HG02970 (cell line): ENCODE measurements around the gene FBLN2.

Experiments
- ATAC-seq: cut with Tn5 transposase; IDR thresholded peaks from one replicate; pipeline ENCODE4 v1.9.1; 2021; ENCODE audit warnings: mild to moderate bottlenecking, moderate library complexity, moderate number of reproducible peaks; ENCODE audit not compliant: unreplicated experiment, low FRiP score

Gene FBLN2

DNA sequence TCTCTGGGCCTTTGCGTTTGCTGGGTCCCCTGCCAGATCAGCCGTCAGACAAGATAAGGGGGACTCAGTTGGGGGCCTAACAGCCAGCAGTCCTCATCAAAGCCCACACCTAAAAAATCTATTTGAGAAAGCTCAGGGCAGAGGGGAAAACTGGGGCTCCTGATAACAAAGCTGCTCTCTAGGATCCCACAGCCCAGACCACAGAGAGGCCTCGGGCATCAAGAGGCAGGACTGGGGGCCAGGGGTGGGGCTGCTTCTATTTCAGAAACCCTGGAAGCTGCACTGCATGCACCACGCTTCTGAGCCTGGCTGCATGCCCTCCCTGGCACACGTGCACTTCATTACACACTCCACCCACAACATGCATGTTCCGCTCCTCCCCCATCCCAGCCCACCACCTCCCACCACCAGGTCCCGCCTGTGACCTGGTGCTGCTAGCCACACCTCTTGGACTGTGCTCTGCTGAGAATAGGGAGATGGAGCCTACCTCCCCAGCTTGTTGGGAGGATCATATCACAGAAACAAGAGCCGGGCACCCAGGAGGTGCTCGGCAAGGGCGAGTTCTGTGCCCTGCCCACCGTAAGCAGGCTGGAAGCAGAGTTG lies 26.6 kb downstream of the FBLN2 start:
- no peak for ATAC-seq

DNA sequence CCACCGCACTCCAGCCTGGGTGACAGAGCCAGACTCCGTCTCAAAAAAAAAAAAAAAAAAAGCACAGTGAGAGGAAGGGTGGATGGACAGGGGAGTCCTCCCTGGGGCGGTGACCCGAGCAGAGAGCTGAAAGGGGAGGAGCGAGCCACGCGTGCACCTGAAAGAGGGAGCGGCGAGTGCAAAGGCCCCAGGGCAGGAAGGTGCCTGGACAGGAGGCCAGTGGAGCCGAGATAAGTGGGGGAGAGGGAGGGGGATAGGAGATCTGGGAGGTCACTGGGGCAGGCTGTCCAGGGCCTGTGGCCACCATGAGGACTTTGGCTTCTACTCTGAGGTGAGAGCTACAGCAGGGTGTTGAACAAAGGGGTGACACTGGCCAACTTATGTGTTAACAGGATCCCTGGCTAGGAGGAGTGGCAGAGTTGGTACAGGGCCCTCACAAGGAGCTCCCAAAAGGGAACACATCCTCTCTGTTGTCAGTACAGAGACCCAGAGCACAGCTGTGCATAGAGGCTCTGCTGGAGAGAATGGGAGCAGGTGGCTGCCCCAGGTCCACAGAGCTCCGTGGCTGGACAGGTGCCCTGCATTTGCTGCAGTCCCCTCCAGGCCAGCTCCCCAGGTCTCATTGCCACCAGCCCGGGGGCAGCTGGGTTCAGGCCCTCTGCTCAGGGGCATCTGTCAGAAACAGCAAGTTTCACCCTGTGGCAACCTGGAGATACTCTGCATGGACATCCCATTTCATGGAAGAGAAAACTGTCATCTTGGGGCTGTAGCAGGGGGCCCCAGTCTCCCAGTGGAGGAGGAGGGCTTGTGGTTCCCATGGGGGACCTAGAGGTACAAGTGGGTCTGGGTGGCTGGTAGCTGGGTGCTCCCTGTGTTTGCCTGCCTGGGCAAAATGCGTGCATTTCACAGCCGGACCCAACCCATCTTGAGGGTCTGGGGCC lies 28.5 kb downstream of the FBLN2 start:
- ATAC-seq, result no peak

DNA sequence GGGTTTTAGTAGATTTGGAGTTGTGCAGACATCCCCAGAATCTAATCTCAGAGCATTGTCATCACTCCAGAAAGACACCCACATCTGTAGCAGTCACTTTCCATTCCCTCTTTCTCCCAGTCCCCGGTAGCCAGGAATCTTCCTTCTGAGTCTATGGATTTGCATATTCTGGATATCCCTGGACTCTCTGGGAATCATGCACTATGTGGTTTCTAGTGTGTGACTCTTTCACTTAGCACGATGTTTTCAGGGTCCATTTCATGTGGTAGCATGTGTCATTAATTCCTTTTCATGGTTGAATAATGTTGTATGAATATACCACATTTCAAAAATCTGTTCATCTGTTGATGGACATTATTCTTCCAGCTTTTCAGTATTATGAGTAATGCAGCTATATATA lies 29.3 kb downstream of the FBLN2 start:
- no peak for ATAC-seq

DNA sequence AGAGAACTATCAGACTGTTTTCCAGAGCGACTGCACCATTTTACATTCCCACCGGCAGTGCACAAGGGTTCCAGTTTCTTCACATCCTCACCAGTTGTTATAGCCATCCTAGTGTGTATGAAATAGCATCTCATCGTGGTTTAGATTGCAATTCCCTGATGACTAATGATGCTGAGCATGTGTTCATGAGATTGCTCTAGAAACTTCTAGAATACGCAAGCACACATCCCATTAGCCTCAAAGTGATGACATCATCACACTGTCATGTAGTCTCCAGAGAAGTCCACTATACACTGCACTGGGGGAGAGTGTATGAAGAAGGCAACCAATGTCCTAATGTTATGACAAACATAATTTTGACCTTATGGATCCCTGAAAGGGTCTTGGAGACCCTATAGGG lies 30.1 kb downstream of the FBLN2 start:
- no peak for ATAC-seq

DNA sequence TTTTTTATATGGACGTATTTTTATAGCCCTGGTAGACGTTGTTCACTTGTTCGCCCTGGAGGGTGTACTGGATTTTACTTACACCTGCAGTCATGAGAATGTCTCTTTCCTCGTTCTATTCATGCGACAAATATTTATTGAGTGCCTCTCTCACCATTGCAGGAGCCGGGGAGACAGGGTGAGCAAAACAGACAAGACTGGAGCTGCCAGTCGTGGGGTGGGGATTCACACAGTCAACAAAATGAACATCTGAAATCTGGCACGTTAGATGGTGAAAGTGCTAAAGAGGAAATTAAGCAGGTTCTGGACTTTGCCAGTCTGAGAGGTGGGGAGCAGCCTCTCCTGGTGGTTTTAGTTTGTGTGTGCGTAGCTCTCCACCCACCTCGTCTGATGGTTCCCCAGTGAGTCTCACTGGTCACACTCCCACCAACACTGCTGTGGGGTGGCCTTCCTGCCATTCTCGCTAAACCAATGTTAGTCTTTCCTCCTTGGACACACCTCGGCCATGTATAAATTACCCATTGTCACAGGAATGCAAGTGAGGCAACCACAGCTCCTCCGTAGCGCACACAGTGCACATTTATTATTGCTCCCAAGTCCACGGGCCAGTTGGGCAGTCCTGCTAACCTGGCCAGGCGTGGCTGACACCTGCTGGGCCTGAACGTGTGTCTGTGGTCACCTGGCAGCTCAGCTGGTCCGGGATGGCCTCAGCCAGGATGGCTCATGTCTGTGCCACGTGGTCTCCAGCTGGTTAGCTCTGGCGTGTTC lies 31.5 kb downstream of the FBLN2 start:
- ATAC-seq, result no peak

DNA sequence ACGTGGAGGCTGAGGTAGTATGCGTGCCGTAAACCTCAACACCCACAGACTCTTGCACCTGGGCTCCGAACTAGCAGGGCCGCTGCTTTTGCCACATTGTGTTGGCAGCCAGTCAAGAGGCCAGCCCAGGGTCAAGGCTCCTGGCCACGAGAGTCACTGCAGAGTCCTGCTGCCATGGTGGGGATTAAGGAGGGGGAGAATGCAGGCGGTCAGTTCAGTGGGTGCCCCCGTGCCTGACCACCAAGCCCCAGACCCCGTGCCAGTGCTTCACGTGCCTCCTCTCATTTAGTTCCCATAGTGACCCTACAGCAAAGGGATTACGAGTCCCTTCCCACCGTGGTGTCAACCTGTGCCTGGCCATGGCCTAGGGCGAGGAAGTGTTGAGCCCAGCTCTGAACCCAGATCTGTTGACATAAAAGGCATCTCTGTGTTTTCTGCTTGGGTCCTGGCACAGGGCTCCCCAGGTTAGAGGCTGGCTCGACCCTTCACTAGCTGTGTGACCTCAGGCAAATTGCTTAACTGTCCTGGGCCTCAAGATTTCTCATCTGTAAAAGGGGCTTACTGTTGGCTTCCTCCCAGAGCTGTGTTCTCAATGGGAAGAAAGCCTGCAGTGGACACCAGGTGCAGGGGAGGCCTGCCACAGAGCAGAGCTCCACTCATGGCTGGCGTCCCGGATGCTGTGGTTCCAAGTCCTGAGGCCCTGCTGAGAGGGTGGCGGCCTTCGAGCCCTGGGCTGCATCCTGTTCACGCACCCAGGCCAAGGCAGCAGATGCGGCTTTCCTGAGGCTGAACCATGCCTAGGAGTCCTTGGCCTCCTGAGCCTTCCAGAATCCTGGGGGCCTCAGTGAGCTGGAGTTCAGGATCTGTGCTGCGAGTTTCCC lies 32.8 kb downstream of the FBLN2 start:
- no peak for ATAC-seq

DNA sequence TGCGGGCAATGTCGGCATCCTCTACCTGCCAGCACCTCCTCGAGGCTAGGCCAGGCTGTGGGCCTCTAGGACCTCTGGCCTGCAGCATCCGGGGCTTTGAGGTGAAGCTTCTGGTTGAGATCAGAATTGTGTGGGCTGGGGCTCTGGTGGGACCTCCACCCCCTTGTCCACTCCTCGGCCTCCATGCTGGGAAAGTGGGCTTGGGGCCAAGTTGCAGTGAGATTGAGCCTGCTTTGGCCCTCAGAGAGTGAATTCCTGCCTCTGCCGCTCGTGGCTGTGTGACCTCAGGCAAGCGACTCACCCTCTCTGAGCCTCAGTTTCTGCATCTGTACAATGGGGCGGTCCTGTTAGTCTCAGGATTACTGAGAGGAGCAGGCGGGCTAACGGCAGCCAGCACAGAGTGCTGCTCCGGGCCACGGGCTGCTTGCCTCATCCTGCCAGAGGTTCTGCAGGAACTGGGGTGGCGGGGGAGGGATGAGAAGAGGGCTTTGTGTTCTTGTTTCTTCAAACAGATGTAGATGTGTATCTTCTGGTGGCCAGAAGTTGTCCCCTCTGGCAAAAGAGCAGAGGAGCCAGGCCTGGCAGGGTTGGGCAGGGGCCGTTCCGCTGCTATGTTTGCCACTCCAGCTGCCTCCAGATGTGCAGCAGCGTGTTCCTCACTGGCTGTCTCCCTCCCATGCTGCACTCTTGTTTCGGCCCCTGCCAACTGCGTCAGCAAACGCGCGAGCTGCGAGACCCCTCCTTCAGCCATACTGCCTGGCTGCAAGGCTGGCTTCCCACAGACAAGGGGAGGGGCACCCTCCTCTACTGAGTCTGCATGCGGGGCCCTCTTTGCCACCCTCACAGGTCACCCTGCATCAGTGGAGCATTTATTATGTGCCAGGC lies 33.7 kb downstream of the FBLN2 start:
- ATAC-seq, result no peak

DNA sequence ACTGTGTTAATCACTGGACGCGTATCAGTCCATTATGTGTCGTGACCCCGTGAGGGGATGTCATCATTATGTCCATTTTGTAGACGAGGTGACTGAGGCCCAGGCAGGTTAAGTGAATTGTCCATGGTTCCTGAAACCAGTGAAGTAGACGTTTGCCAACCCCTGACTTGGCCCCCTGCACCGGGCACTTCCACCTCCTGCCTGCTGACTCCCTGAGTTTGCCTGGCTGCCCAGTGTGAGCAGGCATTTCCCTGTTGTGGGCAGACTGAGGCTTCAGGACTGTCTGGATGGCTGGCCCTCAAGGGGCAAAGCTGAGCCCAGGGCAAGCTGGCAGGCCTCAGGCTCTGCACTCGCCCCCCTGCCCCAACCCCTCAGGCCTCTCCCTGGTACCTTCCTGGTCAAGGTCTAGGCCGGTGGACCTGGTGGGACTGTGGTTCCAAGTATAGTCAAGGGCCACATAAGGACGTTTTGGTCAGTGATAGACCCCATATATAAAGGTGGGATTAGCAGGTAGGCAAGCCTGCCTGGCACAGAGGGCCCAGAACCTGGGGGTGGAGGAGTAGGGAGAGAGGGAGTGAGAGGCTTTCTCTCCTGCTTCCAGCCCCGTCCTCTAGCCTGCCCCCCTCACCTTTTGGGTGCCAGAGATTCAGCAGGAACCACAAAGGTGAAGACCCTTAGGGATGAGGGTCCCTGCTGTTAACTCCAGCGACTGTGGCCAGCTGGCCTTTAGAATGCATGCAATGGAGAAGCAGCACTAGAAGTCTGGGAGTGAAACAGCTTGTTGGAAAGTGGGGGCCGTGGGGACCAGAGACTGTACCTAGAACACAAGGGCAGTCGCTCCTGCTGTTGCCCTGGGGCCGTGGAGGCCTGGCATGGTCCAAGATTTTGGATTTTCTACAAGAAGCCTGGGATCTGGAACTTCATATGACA lies 34.6 kb downstream of the FBLN2 start:
- no peak for ATAC-seq

DNA sequence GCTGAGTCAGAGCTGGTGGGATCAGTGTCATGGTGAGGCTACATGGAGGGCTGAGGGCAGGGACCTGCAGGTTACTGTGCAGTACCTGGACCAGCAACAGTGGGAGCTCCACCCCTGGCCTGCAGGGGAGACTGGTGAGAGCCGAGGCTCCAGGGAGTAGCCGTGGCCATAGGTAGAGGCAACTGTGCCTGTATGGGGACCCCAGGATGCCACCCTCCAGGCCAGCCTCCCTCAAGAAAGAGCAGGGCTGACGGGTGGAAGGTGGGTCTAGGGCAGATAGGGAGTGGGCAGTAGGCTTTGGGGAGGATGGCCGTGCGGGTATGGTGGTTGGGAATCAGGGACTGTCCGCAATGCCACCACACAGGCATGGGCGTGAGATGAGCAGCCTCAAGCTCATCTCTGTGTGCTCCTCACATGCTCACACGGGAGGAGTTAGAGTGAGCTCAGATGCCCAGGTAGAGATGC lies 35.5 kb downstream of the FBLN2 start:
- no peak for ATAC-seq

DNA sequence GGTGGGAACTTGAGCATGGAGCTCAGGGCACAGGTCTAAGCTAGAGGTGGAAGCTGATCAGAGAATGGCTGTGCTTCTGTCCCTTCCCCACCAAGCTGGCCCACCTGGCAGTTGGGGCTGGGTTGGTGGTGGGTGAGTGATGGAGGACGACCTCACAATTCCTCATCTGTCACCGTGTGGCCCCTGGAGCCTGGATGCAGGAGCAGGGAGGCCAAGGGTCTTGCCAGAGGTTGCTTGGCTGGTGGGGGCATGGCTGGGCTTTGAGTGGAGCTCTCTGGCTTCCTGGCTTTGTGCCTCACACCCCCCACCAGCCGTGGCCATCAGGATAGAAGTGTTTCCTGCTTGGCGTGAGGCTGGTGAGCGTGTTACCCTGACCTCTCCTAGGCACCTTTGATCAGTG lies 36.0 kb downstream of the FBLN2 start:
- no peak for ATAC-seq

DNA sequence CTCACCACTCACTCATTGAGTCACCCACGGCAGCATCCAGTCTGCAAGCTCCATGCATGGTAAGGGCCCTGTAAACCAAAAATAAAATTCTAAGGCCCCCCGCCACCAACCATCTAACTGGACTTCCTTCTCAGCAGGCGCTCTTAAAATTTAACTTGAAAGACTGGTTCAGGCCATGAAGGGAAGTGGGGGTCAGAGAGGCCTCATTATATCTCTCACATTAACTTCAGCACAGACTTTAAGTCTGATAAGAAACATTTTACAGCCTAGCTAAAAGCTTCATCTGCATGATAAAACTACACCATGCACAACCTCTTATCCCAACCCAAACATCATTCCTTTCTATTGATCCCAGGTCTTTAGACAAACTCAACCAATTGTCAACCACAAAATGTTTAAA lies 38.5 kb downstream of the FBLN2 start:
- no peak for ATAC-seq

DNA sequence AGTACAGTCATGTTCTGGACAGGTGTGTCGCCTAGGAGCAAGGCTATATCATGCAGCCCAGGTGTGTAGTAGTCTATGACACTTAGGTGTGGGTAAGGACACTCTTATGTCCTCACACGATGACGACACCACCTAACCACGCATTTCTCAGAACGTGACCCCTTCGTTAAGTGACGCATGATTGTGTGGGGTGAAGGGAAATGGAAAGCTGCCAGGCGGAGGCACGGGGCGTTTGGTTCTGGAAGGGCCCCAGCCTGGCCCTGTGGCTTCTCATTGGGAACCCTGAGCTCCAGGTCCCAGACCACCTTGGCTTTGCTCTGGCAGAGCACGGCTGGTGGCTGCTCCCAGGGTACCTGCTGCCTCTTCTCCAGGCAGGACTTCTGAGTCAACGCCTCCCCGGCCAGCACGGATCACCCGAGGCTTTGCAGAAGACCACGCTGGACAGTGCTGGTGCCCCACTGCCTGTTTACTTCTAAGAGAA lies 39.3 kb downstream of the FBLN2 start:
- no peak for ATAC-seq

DNA sequence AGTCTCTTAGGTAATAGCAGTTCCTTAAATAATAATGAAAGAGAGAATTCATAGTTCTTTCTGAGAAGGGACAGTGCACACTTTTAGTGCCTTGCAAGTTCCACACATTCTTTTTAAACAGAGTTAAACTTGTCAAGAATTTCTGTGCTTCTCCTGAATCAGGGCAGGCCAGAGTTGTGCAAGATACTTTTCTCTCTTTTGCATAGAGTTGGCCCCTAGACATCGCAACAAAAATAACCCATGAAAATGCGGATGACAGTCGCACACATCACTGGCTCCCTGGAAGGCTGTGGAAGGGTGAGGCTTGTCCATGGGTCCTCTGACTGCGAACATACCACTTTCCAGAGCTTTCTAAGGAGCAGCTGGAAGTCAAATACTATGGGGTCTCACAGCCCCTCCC lies 40.1 kb downstream of the FBLN2 start:
- ATAC-seq, result no peak

DNA sequence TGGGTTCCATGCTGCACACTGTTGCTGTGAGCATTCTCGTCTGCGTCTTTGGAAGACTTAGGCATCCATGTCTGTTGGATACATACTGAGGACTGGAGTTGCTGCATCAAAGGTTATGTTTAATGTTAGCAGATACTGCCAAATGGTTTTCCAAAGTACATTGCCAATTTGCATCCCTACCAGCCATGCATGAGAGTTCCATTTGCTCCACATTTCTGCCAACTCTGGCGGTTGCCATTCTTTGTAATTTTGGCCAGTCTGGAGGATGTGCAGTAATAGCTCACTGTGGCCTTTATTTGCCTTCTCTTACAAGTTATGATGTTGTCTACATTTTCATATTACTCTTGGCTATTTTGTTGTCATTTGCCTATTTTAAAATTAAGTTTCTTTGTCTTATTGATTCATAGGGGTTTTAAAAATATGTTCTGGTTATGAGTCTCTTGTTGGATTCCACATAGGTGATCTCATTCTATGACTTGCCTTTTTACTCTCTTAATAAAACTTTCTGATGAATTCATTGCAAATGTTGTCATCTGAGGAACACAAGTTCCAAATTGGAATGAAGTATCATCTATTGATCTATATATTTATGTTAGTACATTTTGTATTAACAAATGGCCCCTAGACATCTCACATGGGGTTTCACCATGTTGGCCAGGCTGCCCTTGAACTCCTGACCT lies 42.1 kb downstream of the FBLN2 start:
- no peak for ATAC-seq

DNA sequence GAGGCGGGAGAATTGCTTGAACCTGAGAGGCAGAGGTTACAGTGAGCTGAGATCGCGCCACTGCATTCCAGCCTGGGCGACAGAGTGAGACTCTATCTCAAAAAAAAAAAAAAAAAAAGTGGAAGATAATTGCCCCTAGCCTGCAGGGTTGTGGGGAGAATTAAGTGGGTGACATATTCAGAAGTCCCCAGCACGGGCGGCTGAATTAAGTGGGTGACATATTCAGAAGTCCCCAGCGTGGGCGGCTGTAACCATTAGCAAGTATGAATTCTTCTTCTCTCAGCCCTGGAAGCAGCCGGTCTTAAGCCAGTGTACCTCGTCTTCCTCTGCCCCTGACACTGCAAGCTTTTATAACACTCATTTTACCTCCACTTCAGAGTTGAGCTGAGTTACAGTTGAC lies 44.7 kb downstream of the FBLN2 start:
- no peak for ATAC-seq

DNA sequence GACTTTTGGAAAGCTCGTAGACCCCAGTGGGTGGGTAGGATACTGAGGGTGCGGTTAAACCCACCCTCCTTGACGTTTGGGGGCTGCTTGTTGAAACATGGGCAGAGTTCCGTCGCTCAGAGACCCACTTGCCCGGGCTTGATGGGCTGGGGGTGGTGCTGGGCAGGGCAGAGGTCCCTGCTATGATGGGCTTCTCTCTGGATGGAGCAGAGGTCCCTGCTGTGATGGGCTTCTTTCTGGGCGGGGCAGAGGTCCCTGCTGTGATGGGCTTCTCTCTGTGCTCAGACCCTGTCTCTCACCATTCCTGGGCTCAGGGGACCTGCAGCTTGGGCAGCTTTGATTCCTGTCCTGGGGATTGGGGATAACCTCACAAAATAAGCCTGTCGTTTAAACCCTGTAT lies 45.2 kb downstream of the FBLN2 start:
- no peak for ATAC-seq

DNA sequence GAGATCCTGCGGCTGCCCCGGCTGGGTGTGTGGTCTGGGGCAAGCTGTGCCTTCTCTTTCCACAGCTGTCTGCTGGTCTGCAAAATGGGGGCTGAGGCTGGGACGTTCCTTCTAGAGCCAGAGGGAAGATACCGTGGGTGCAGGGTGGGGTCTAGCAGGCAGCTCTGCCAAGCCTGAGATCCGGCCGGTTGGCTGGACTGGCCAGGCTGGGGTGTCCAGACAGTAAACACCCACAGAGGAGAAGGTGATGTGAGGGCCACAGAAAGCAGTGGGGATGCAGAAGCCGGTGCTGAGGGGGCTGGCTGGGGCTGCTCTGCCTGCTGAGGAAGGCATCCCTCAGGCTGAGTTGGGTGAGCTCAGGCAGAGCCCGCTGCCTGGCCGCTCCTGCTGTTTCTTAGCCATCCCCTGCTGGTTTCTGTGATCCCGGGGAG lies 46.1 kb downstream of the FBLN2 start:
- no peak for ATAC-seq
